ENCODE results near the gene XPR1. TPM values are rescaled to one million over a fixed set of nuclear protein-coding genes. Genes with fewer than 3 reads are reported as not detected.

XPR1 gene
- total and polyA plus RNA-seq, 7 donors = 3.7 to 19.1 (median 11.2) TPM

GRCh38 chr1:180862305-180862704, 230.5 kb downstream of the XPR1 start:
- Histone ChIP-seq H3K27me3 (ENCODE audit: insufficient read depth in 3 of 3, low read length in 2 of 3) (no peaks in the 10 kb centered on the region), H3K9me3 (no peaks in the 10 kb centered on the region), H3K4me1 (peaks cover 4% of the 10 kb centered on the region), H3K27ac (no peak overlapping the region), H3K36me3 (ENCODE audit: insufficient read depth in 1 of 2, low read depth in 1 of 2) (peaks cover 0 to 19% of the 10 kb centered on the region in 2 donors), H3K4me3 (no peak overlapping the region)
- no peak for TF ChIP-seq CTCF (IDR thresholded peaks at IDR 0.05)
- no peak for DNase-seq
- 82 to 92% (median 86%) methylated on average over 1 of the region's 1 CpG for WGBS, 3 donors
- no peak for ATAC-seq
- intact Hi-C loops (cut with DNase I) = loop anchor here (5.0 kb wide), 3 partner anchors 230 to 345 kb away; partner anchors contain the start of gene XPR1 (in 1 of the 2)

GRCh38 chr1:180863158-180863775, 231.4 kb downstream of the XPR1 start:
- H3K4me3 ChIP-seq = no peak overlapping the region
- H3K9me3 ChIP-seq = no peaks in the 10 kb centered on the region
- peaks cover 4% of the 10 kb centered on the region for H3K4me1 ChIP-seq
- TF ChIP-seq CTCF (IDR thresholded peaks at IDR 0.05) = peak; percentile 83
- 32 to 40% (median 40%) methylated on average over 6 of the region's 6 CpGs for whole genome bisulfite sequencing, 3 donors
- H3K36me3 ChIP-seq (ENCODE audit: insufficient read depth in 1 of 2, low read depth in 1 of 2) = peaks cover 0 to 19% of the 10 kb centered on the region in 2 donors
- intact Hi-C loops (cut with DNase I) = loop anchor here (5.0 kb wide), 3 partner anchors 231 to 346 kb away; partner anchors contain the start of gene XPR1 (in 1 of the 2)
- no peak overlapping the region for H3K27ac ChIP-seq
- DNase-seq (no peak), ATAC-seq (peak in 2 of 4 donors; percentile 46 to 70)
- no peaks in the 10 kb centered on the region for H3K27me3 ChIP-seq (ENCODE audit: insufficient read depth in 3 of 3, low read length in 2 of 3)

- H3K4me1 ChIP-seq = no peaks in the 10 kb centered on the region
- intact Hi-C loops (cut with DNase I) = loop anchor here (1.0 to 10.0 kb wide), 4 partner anchors 203 to 285 kb away; partner anchors contain the start of gene IER5 (in 1 of the 2)
- ATAC-seq = peak; percentile 58 to 80 (median 71)
- TF ChIP-seq CTCF (IDR thresholded peaks at IDR 0.05) = peak; percentile 59
- WGBS, 3 donors = 65 to 72% (median 68%) methylated on average over 6 of the region's 6 CpGs
- H3K27ac ChIP-seq = peak overlapping the region; percentile 27
- no peak overlapping the region for H3K4me3 ChIP-seq
- H3K36me3 ChIP-seq (ENCODE audit: insufficient read depth in 1 of 2, low read depth in 1 of 2) = peaks cover 0 to 38% of the 10 kb centered on the region in 2 donors
- no peak for DNase-seq
- H3K27me3 ChIP-seq (ENCODE audit: insufficient read depth in 3 of 3, low read length in 2 of 3) = no peaks in the 10 kb centered on the region
- no peaks in the 10 kb centered on the region for H3K9me3 ChIP-seq
These were observed 250.1 kb downstream of the XPR1 start for GRCh38 chr1:180881806-180882509.

GRCh38 chr1:180884588-180885300, 252.9 kb downstream of the XPR1 start:
- no peak for ATAC-seq
- H3K9me3 ChIP-seq = no peaks in the 10 kb centered on the region
- no peaks in the 10 kb centered on the region for H3K27me3 ChIP-seq (ENCODE audit: insufficient read depth in 3 of 3, low read length in 2 of 3)
- no peak overlapping the region for H3K27ac ChIP-seq
- peaks cover 0 to 28% of the 10 kb centered on the region in 2 donors for H3K36me3 ChIP-seq (ENCODE audit: insufficient read depth in 1 of 2, low read depth in 1 of 2)
- intact Hi-C loops (cut with DNase I) = loop anchor here (5.0 to 10.0 kb wide), 2 partner anchors 200 to 283 kb away; partner anchors contain the start of gene IER5 (in 1 of the 2)
- WGBS, 3 donors = 86 to 91% (median 90%) methylated on average over 3 of the region's 3 CpGs
- no peak overlapping the region for H3K4me3 ChIP-seq
- no peaks in the 10 kb centered on the region for H3K4me1 ChIP-seq
- DNase-seq = no peak
- TF ChIP-seq CTCF (IDR thresholded peaks at IDR 0.05) = no peak

Data from psoas muscle (tissue), 8 donors.